PFSK-1 (cell line): ENCODE data around the gene TRPM3.

Source experiments
- FOXP2 ChIP-seq: optimal IDR thresholded peaks from 2 replicates; pipeline ENCODE3; 2011; ENCODE audit warnings: borderline replicate concordance, control low read depth, inconsistent platforms; ENCODE audit not compliant: insufficient read depth; ENCODE audit errors: extremely low read length, extremely low read depth
- POLR2AphosphoS5 ChIP-seq: IDR thresholded peaks from 2 replicates; pipeline ENCODE4 v1.6.1; 2012; ENCODE audit warnings: low read depth, mild to moderate bottlenecking, control low read depth, low read length, moderate library complexity
- SIN3A ChIP-seq: IDR thresholded peaks from 2 replicates; pipeline ENCODE4 v1.6.1; 2012; ENCODE audit warnings: mild to moderate bottlenecking, low read length, moderate library complexity, borderline replicate concordance; ENCODE audit not compliant: insufficient read depth
- TAF1 ChIP-seq: IDR thresholded peaks from 2 replicates; pipeline ENCODE4 v1.6.1; 2012; ENCODE audit warnings: low read length, control low read depth, borderline replicate concordance; ENCODE audit not compliant: insufficient read depth
- TF ChIP-seq, protein P1 (sequence below), 2 experiments: IDR thresholded peaks; 2 replicates each; pipeline versions ENCODE4 v1.6.1 to v1.8.0; 2011 to 2012; ENCODE audit warnings: low read depth in 2 of 2, low read length in 2 of 2, control low read depth in 1 of 2, inconsistent platforms in 1 of 2, mild to moderate bottlenecking in 1 of 2, moderate library complexity in 1 of 2; ENCODE audit not compliant: insufficient read depth in 1 of 2

Gene TRPM3

DNA sequence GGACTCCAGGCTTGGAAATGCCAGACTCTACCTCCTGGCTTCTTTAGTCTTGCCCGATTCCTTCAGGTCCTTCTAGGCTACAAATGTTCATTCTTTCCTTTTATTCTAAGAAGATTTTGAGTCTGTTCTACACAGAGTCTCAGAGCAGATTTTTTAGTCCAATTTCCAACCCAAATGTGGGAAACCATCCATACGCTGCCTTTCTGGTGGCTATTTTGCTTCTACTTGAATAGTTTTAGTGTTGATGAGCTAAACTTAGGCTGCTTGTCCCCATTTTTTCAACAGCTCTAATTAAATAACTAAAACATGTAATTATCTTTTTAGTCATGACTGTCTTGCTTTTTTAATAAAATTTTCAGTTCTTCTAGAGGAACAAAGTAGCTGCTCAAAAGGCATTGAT lies 594.5 kb downstream of the TRPM3 start:
- no peak for TF ChIP-seq POLR2AphosphoS5
- TF ChIP-seq FOXP2, result no peak
- no peak for TF ChIP-seq TAF1
- no peak for TF ChIP-seq SIN3A
- TF ChIP-seq, protein P1, sequence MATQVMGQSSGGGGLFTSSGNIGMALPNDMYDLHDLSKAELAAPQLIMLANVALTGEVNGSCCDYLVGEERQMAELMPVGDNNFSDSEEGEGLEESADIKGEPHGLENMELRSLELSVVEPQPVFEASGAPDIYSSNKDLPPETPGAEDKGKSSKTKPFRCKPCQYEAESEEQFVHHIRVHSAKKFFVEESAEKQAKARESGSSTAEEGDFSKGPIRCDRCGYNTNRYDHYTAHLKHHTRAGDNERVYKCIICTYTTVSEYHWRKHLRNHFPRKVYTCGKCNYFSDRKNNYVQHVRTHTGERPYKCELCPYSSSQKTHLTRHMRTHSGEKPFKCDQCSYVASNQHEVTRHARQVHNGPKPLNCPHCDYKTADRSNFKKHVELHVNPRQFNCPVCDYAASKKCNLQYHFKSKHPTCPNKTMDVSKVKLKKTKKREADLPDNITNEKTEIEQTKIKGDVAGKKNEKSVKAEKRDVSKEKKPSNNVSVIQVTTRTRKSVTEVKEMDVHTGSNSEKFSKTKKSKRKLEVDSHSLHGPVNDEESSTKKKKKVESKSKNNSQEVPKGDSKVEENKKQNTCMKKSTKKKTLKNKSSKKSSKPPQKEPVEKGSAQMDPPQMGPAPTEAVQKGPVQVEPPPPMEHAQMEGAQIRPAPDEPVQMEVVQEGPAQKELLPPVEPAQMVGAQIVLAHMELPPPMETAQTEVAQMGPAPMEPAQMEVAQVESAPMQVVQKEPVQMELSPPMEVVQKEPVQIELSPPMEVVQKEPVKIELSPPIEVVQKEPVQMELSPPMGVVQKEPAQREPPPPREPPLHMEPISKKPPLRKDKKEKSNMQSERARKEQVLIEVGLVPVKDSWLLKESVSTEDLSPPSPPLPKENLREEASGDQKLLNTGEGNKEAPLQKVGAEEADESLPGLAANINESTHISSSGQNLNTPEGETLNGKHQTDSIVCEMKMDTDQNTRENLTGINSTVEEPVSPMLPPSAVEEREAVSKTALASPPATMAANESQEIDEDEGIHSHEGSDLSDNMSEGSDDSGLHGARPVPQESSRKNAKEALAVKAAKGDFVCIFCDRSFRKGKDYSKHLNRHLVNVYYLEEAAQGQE (IDR thresholded peaks at IDR 0.05; ENCODE audit: insufficient read depth in 1 of 2, low read depth in 2 of 2, low read length in 2 of 2), result no peak

DNA sequence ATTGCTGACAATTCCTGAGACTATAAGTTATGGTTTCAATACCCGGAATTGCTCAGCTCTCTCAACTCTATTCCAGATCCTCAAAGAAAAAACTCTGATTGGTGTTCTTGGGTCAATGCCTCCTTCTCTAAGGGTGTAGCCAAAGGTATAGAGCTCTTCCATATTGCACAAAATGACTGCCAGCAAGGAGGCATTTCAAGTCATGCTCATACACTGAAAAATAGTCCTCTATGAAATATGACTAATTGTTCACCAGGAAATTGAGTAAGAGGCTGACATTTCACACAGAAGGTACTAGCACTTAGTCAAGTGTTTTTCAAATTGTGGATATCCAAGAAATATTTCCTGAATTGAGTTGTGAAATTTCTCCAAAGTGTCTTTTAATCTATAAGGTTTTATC lies 595.9 kb downstream of the TRPM3 start:
- TF ChIP-seq, protein P1 (IDR thresholded peaks at IDR 0.05; ENCODE audit: insufficient read depth in 1 of 2, low read depth in 2 of 2, low read length in 2 of 2), result no peak
- no peak for TF ChIP-seq SIN3A
- TF ChIP-seq FOXP2, result no peak
- TF ChIP-seq TAF1, result no peak
- no peak for TF ChIP-seq POLR2AphosphoS5

DNA sequence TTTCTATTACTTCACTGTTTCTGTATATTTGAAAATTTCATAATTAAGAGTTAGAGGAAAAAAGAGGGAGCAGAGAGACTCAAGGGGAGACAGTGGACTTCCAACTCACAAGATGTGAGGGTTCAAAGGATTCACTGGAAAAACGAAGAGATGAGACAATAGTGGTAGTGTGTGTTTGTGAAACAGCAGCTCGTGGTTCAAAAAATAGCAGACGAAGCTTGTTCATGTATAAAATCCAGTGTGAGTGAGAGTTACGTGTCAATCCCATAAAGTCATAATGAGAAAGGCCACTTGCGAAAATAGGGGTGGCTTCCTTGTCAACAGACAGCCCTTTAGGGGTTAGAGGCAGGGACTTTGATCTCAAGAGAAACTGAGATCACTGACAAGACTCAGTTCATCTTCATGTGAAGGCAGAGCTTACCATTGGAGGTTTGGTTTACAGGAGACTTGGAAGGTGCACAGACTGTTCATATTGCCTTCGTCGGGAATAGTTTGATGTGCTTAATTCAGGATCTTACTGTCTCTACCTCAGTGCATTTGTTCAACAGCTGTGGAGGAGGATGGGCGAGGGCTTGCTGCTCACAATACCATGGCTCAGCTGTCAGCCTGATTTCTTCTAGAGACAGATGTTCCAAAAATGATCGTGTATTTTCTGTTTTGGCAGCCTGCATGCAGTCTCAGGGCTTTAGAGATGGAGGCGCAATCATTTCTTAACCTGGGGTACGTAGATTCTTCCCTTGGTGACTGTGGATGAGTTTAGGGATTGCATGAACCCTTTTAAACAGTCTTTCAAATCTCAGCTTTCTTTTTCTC lies 601.3 kb downstream of the TRPM3 start:
- TF ChIP-seq TAF1, result no peak
- TF ChIP-seq, protein P1 (IDR thresholded peaks at IDR 0.05; ENCODE audit: insufficient read depth in 1 of 2, low read depth in 2 of 2, low read length in 2 of 2), result no peak
- no peak for TF ChIP-seq POLR2AphosphoS5
- no peak for TF ChIP-seq FOXP2
- TF ChIP-seq SIN3A, result no peak

GRCh38 chr9:70517926-70518610 lies 603.4 kb downstream of the TRPM3 start:
- TF ChIP-seq FOXP2 (no peak), SIN3A (no peak), POLR2AphosphoS5 (no peak), TAF1 (no peak)
- TF ChIP-seq, protein P1 (IDR thresholded peaks at IDR 0.05; ENCODE audit: insufficient read depth in 1 of 2, low read depth in 2 of 2, low read length in 2 of 2), result no peak
